ENCODE results near the gene SHROOM1.

The SHROOM1 gene

GRCh38 chr5:132821350-132821749, 9.1 kb downstream of the SHROOM1 start:
- TF ChIP-seq CTCF (IDR thresholded peaks at IDR 0.05; ENCODE audit: borderline replicate concordance, control extremely low read depth, extremely low read depth, insufficient read depth, missing control alignments) = no peak
- in situ Hi-C loops (cut with MboI; ENCODE audit: low sequenced_read_pairs, unreplicated experiment) = loop anchor here (10.0 kb wide), 1 partner anchor 437 kb away; no protein-coding TSS in a partner anchor
- no peak for DNase-seq (ENCODE audit: low spot score)

GRCh38 chr5:132820162-132820754, 10.2 kb downstream of the SHROOM1 start:
- peak; percentile 89 for TF ChIP-seq CTCF (IDR thresholded peaks at IDR 0.05; ENCODE audit: borderline replicate concordance, control extremely low read depth, extremely low read depth, insufficient read depth, missing control alignments)
- DNase-seq (ENCODE audit: low spot score) = peak; percentile 90
- in situ Hi-C loops (cut with MboI; ENCODE audit: low sequenced_read_pairs, unreplicated experiment) = loop anchor here (10.0 kb wide), 1 partner anchor 435 kb away; no protein-coding TSS in a partner anchor

- DNase-seq (ENCODE audit: low spot score) = no peak
- in situ Hi-C loops (cut with MboI; ENCODE audit: low sequenced_read_pairs, unreplicated experiment) = loop anchor here (10.0 kb wide), 1 partner anchor 295 kb away; no protein-coding TSS in a partner anchor
- TF ChIP-seq CTCF (IDR thresholded peaks at IDR 0.05; ENCODE audit: borderline replicate concordance, control extremely low read depth, extremely low read depth, insufficient read depth, missing control alignments) = no peak
These were observed 11.0 kb downstream of the SHROOM1 start for GRCh38 chr5:132819468-132819867.

- TF ChIP-seq CTCF (IDR thresholded peaks at IDR 0.05; ENCODE audit: borderline replicate concordance, control extremely low read depth, extremely low read depth, insufficient read depth, missing control alignments) = no peak
- in situ Hi-C loops (cut with MboI; ENCODE audit: low sequenced_read_pairs, unreplicated experiment) = loop anchor here (10.0 kb wide), 1 partner anchor 292 kb away; no protein-coding TSS in a partner anchor
- no peak for DNase-seq (ENCODE audit: low spot score)
These were observed 13.4 kb downstream of the SHROOM1 start for GRCh38 chr5:132817011-132817410.

- in situ Hi-C loops (cut with MboI; ENCODE audit: low sequenced_read_pairs, unreplicated experiment) = loop anchor here (10.0 kb wide), 1 partner anchor 292 kb away; no protein-coding TSS in a partner anchor
- DNase-seq (ENCODE audit: low spot score) = no peak
- no peak for TF ChIP-seq CTCF (IDR thresholded peaks at IDR 0.05; ENCODE audit: borderline replicate concordance, control extremely low read depth, extremely low read depth, insufficient read depth, missing control alignments)
These were observed 13.9 kb downstream of the SHROOM1 start for GRCh38 chr5:132816554-132816953.

GRCh38 chr5:132816083-132816482, 14.4 kb downstream of the SHROOM1 start:
- in situ Hi-C loops (cut with MboI; ENCODE audit: low sequenced_read_pairs, unreplicated experiment) = loop anchor here (10.0 kb wide), 1 partner anchor 291 kb away; no protein-coding TSS in a partner anchor
- no peak for TF ChIP-seq CTCF (IDR thresholded peaks at IDR 0.05; ENCODE audit: borderline replicate concordance, control extremely low read depth, extremely low read depth, insufficient read depth, missing control alignments)
- DNase-seq (ENCODE audit: low spot score) = no peak
